Spleen (tissue), 11 donors: ENCODE measurements around the gene ARHGEF12. TPM values are rescaled to one million over a fixed set of nuclear protein-coding genes. Genes with fewer than 3 reads are reported as not detected.

ENCODE experiments used
- DNase-seq: peaks from one replicate; pipeline ENCODE4 v3.0.0-alpha.2; 2020
- H3K27ac ChIP-seq, 8 donors: fragments of 200-600 bp; sonication (generic) in 7 of 8; 1 replicate in 4 of 8; 2 replicates in 4 of 8; pipeline versions ENCODE4 v1.5.0 to v1.8.0; 2016 to 2021; ENCODE audit warnings: inconsistent platforms in 4 of 8, mild to moderate bottlenecking in 4 of 8, moderate library complexity in 1 of 8
- H3K27me3 ChIP-seq, 7 donors: fragments of 200-600 bp; sonication (generic) in 6 of 7; replicated peaks in 1 of 7; 1 replicate in 4 of 7; 2 replicates in 3 of 7; pipeline versions ENCODE4 v1.5.0 to v1.8.0; 2016 to 2021; ENCODE audit warnings: inconsistent platforms in 3 of 7, mild to moderate bottlenecking in 1 of 7
- H3K36me3 ChIP-seq, 6 donors: fragments of 200-600 bp; sonication (generic) in 5 of 6; 1 replicate in 4 of 6; 2 replicates in 2 of 6; pipeline versions ENCODE4 v1.5.0 to v1.8.0; 2016 to 2021; ENCODE audit warnings: inconsistent platforms in 2 of 6
- H3K4me1 ChIP-seq, 6 donors: fragments of 200-600 bp; sonication (generic) in 5 of 6; 1 replicate in 3 of 6; 2 replicates in 3 of 6; pipeline versions ENCODE4 v1.5.0 to v1.8.0; 2016 to 2021; ENCODE audit warnings: inconsistent platforms in 3 of 6
- H3K4me3 ChIP-seq, 8 donors: fragments of 200-600 bp; sonication (generic) in 7 of 8; 1 replicate in 4 of 8; 2 replicates in 4 of 8; pipeline versions ENCODE4 v1.5.0 to v1.8.0; 2016 to 2021; ENCODE audit warnings: inconsistent platforms in 4 of 8, mild to moderate bottlenecking in 4 of 8, moderate library complexity in 2 of 8
- H3K9me3 ChIP-seq, 8 donors: fragments of 200-600 bp; sonication (generic) in 7 of 8; 1 replicate in 4 of 8; 2 replicates in 4 of 8; pipeline versions ENCODE4 v1.5.0 to v1.8.0; 2016 to 2021; ENCODE audit warnings: inconsistent platforms in 4 of 8
- POLR2A ChIP-seq, 3 donors: fragments of 450-650 bp; IDR thresholded peaks; one replicate each; pipeline ENCODE4 v1.5.1; 2017; ENCODE audit warnings: antibody characterized with exemption in 3 of 3, mild to moderate bottlenecking in 1 of 3
- POLR2AphosphoS5 ChIP-seq, 3 donors: sonication (generic); formaldehyde crosslinking; IDR thresholded peaks; one replicate each; pipeline ENCODE4 v1.5.1; 2017; ENCODE audit warnings: antibody characterized with exemption in 3 of 3
- WGBS, 5 donors: extraction: QIAGEN DNeasy Blood & Tissue Kit in 3 of 5; methylation state at CpG; one replicate each; pipeline versions ENCODE4 v1.1.5 to v1.1.7; 2013 to 2018; 5-methylcytosine and 5-hydroxymethylcytosine counted together
- intact Hi-C: fragments of 100-400 bp; cut with DNase I; formaldehyde crosslinking; loops from one replicate; pipeline ENCODE4 v1.15.0; 2023; ENCODE audit warnings: low total_unique reads
- polyA plus RNA-seq, 3 donors: library from polyadenylated mRNA; stranded (reverse); fragments of 200-250 nt; gene quantifications; one replicate each; pipeline ENCODE4 v1.2.1, GENCODE V29; 2013
- total RNA-seq, 7 donors: library from RNA; depleted of rRNA in 3 of 7; stranded (reverse); fragments of >200 nt in 3 of 7; fragmentation: NEBNext Ultra II Directional in 4 of 7; extraction: Animal tissue kit (Norgen Biotek cat#: 25700) in 4 of 7; gene quantifications; one replicate each; pipeline versions ENCODE4 v1.1.0 to v1.2.1, GENCODE V29; 2016 to 2021
- TF ChIP-seq, protein P1 (sequence below), 11 experiments: fragments of 200-600 bp in 7 of 11; fragments of 450-650 bp in 4 of 11; sonication (generic) in 4 of 11; IDR thresholded peaks in 8 of 11; conservative IDR thresholded peaks in 3 of 11; 1 replicate in 7 of 11; 2 replicates in 4 of 11; pipeline versions ENCODE4 v1.4.0 to v1.8.0; 2016 to 2021; ENCODE audit warnings: antibody characterized with exemption in 11 of 11, inconsistent platforms in 4 of 11, mild to moderate bottlenecking in 1 of 11
- donor health status: healthy with polysubstance abuse.
- donor health status: DM: no; HTN: no; CAD: no; lungs with moderate emphysema.
- donor health status: DM: no; HTN: no; CAD: no.
- donor health status: Bipolar disorder and iron deficiency.
- donor health status: healthy.
- donor health status: DM: no; HTN: no; CAD: no.
- donor health status: DM: yes; HTN: yes; CAD: no.

Gene ARHGEF12
- total and polyA plus RNA-seq, 10 donors: 5.6 to 122 (median 88.6) TPM

DNA sequence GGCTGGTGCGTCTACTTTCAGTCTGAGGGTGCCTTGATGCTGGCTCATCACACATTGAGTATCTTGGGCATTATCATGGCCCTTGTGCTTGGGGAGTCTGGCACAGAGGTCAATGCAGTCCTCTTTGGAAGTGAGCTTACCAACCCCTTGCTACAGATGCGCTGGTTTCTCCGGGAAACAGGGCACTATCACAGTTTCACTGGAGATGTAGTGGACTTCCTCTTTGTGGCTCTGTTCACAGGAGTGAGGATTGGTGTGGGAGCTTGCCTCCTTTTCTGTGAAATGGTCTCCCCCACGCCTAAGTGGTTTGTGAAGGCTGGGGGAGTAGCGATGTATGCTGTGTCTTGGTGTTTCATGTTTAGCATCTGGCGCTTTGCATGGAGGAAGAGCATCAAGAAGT lies 6.2 kb upstream of the ARHGEF12 start:
- Histone ChIP-seq H3K27me3 (peaks cover 0 to 72% (median 9%) of the 10 kb centered on the region in 7 donors), H3K27ac (no peak overlapping the region), H3K4me1 (peaks cover 4 to 37% (median 23%) of the 10 kb centered on the region in 6 donors), H3K4me3 (no peak overlapping the region), H3K9me3 (no peaks in the 10 kb centered on the region), H3K36me3 (peaks cover 0 to 9% (median 0%) of the 10 kb centered on the region in 6 donors)
- TF ChIP-seq, protein P1, sequence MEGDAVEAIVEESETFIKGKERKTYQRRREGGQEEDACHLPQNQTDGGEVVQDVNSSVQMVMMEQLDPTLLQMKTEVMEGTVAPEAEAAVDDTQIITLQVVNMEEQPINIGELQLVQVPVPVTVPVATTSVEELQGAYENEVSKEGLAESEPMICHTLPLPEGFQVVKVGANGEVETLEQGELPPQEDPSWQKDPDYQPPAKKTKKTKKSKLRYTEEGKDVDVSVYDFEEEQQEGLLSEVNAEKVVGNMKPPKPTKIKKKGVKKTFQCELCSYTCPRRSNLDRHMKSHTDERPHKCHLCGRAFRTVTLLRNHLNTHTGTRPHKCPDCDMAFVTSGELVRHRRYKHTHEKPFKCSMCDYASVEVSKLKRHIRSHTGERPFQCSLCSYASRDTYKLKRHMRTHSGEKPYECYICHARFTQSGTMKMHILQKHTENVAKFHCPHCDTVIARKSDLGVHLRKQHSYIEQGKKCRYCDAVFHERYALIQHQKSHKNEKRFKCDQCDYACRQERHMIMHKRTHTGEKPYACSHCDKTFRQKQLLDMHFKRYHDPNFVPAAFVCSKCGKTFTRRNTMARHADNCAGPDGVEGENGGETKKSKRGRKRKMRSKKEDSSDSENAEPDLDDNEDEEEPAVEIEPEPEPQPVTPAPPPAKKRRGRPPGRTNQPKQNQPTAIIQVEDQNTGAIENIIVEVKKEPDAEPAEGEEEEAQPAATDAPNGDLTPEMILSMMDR (IDR thresholded peaks at IDR 0.05 in 8 of 11, conservative IDR thresholded peaks at IDR 0.05 in 3 of 11): no peak
- TF ChIP-seq POLR2AphosphoS5 (IDR thresholded peaks at IDR 0.05) (no peak), POLR2A (IDR thresholded peaks at IDR 0.05) (no peak)
- intact Hi-C loops: loop anchor here (10.0 kb wide), 1 partner anchor 355 kb away; no protein-coding TSS in a partner anchor
- no peak for DNase-seq
- WGBS, 5 donors: 88 to 95% (median 93%) methylated on average over 4 to 6 of the region's 6 CpGs

DNA sequence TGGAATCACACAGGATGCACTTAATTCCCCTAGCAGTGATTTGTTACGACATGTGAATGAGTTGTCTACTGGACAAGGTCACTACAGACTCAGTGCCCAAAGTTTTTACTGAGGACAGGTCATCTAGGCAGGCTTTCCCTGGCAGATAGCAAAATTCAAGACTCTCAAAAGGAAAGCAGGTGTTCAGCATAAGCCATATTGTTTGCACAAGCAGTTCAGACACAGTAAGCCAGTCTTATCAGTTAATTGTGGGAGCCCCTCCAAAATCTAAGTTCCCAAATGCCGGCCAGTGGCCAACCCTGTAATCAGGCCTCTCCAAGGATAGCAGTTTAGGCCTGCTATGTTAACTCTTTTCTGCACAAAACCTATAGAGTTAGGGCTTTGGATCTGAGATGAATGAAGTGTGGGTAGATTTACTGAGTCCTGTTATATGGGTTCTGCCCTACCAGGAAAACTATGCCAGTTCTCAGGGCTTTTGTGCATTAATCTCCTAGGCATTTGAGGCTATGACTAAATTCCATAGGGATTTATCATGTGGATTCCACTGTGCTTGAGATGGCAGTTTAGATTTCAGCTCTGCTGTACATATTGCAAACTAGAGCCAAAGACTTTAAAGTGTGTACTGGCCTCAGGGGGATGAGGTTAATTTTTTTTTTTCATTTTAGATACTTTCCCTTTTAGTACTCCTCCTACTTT lies 4.8 kb upstream of the ARHGEF12 start:
- H3K27ac ChIP-seq: no peak overlapping the region
- no peaks in the 10 kb centered on the region for H3K9me3 ChIP-seq
- DNase-seq: no peak
- 50 to 87% (median 75%) methylated on average over 2 of the region's 2 CpGs for WGBS, 5 donors
- H3K36me3 ChIP-seq: peaks cover 0 to 9% (median 0%) of the 10 kb centered on the region in 6 donors
- no peak overlapping the region for H3K4me3 ChIP-seq
- intact Hi-C loops: loop anchor here (10.0 kb wide), 1 partner anchor 353 kb away; no protein-coding TSS in a partner anchor
- TF ChIP-seq POLR2A (IDR thresholded peaks at IDR 0.05) (no peak), POLR2AphosphoS5 (IDR thresholded peaks at IDR 0.05) (no peak)
- TF ChIP-seq, protein P1 (IDR thresholded peaks at IDR 0.05 in 8 of 11, conservative IDR thresholded peaks at IDR 0.05 in 3 of 11): no peak
- H3K27me3 ChIP-seq: peaks cover 0 to 67% (median 4%) of the 10 kb centered on the region in 7 donors
- H3K4me1 ChIP-seq: peaks cover 4 to 34% (median 19%) of the 10 kb centered on the region in 6 donors

DNA sequence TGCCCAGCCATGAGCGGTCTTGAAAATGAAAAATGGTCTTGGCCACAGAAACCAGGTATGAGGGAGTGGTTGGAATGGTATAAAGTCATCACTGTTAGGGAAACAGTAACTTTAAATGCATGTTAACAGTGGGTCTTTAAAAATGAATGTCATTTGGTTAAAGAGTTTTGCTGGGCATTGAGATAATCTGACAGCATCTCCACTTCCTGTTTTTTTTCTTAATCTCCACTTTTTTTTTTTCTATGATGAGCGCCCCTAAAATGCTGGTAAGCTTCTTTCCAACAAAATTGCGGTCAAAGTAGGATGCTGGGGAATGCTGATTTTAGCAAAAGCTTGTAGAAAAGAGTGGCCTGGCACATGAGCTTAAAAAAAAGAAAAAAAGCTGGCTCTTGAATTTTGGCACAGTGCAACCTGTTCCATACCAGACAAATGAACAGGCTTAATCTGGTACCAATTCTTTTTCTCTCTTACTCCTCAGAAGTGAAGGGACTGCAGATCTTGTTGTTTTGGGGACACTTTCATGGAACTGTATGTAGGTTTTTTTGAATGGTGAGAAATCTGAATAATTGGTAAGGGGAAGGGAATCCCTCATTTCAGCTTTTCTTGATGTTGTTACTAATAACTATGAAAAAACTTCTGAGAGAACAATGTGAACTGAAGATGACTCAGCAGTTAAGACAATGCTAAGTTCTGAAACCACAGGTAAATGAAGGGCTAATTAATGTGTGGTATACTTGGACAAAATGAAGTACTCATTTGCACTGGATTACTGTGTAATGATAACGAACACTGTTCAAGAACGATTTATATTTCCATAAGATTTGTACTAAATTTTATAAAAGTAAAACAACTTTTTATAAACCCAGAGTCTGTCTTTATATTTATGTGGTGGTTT lies 3.1 kb upstream of the ARHGEF12 start:
- no peak overlapping the region for H3K4me3 ChIP-seq
- 82 to 92% (median 87%) methylated on average over 5 of the region's 5 CpGs for WGBS, 5 donors
- no peak overlapping the region for H3K27ac ChIP-seq
- TF ChIP-seq POLR2AphosphoS5 (IDR thresholded peaks at IDR 0.05): no peak
- no peak for TF ChIP-seq POLR2A (IDR thresholded peaks at IDR 0.05)
- TF ChIP-seq, protein P1 (IDR thresholded peaks at IDR 0.05 in 8 of 11, conservative IDR thresholded peaks at IDR 0.05 in 3 of 11): no peak
- peaks cover 0 to 9% (median 0%) of the 10 kb centered on the region in 6 donors for H3K36me3 ChIP-seq
- intact Hi-C loops: loop anchor here (10.0 kb wide), 1 partner anchor 352 kb away; no protein-coding TSS in a partner anchor
- no peak for DNase-seq
- peaks cover 0 to 71% (median 3%) of the 10 kb centered on the region in 7 donors for H3K27me3 ChIP-seq
- peaks cover 0 to 39% (median 24%) of the 10 kb centered on the region in 6 donors for H3K4me1 ChIP-seq
- no peaks in the 10 kb centered on the region for H3K9me3 ChIP-seq
